Gastroesophageal sphincter (tissue), 4 donors: ENCODE data around the gene POLR2F. TPM values are rescaled to one million over a fixed set of nuclear protein-coding genes. Genes with fewer than 3 reads are reported as not detected.

ENCODE experiments used
- ATAC-seq: fragments of 150-250 bp; one replicate; pipeline ENCODE4 v1.9.1; 2016; ENCODE audit warnings: mild to moderate bottlenecking, moderate library complexity
- H3K27ac ChIP-seq, 4 donors: fragments of 200-600 bp; sonication (generic) in 3 of 4; 1 replicate in 3 of 4; 2 replicates in 1 of 4; pipeline ENCODE4 v1.5.1; 2016 to 2019
- H3K27me3 ChIP-seq: fragments of 200-600 bp; sonication (generic); one replicate; pipeline ENCODE4 v1.5.1; 2019
- H3K36me3 ChIP-seq, 2 donors: fragments of 200-600 bp; sonication (generic); one replicate each; pipeline ENCODE4 v1.5.1; 2019; ENCODE audit warnings: control low read depth in 1 of 2
- H3K4me1 ChIP-seq, 3 donors: fragments of 200-600 bp; sonication (generic); 1 replicate in 2 of 3; 2 replicates in 1 of 3; pipeline ENCODE4 v1.5.1; 2016 to 2019; ENCODE audit warnings: control low read depth in 2 of 3
- H3K4me3 ChIP-seq, 2 donors: fragments of 200-600 bp; sonication (generic); one replicate each; pipeline ENCODE4 v1.5.1; 2019; ENCODE audit warnings: mild to moderate bottlenecking in 1 of 2, moderate library complexity in 1 of 2
- H3K9me3 ChIP-seq, 3 donors: fragments of 200-600 bp; sonication (generic); one replicate each; pipeline ENCODE4 v1.5.1; 2017 to 2019; ENCODE audit warnings: control low read depth in 2 of 3
- CTCF ChIP-seq, 4 experiments: fragments of 200-600 bp in 2 of 4; fragments of 450-650 bp in 2 of 4; sonication (generic) in 1 of 4; IDR thresholded peaks; one replicate each; pipeline ENCODE4 v1.5.1; 2017 to 2019; ENCODE audit warnings: antibody characterized with exemption in 4 of 4, mild to moderate bottlenecking in 2 of 4, moderate library complexity in 2 of 4
- EP300 ChIP-seq: sonication (generic); formaldehyde crosslinking; IDR thresholded peaks from one replicate; pipeline ENCODE4 v1.6.1; 2017; ENCODE audit warnings: antibody characterized with exemption, mild to moderate bottlenecking
- POLR2A ChIP-seq, 2 donors: fragments of 450-650 bp; IDR thresholded peaks; one replicate each; pipeline ENCODE4 v1.6.1; 2017; ENCODE audit warnings: antibody characterized with exemption in 2 of 2, mild to moderate bottlenecking in 2 of 2, moderate library complexity in 1 of 2
- POLR2AphosphoS5 ChIP-seq: sonication (generic); formaldehyde crosslinking; IDR thresholded peaks from one replicate; pipeline ENCODE4 v1.6.1; 2017; ENCODE audit warnings: antibody characterized with exemption
- WGBS, 2 donors: methylation state at CpG; one replicate each; pipeline ENCODE4 v1.1.5; 2018; ENCODE audit warnings: low coverage in 1 of 2; 5-methylcytosine and 5-hydroxymethylcytosine counted together
- total RNA-seq, 4 donors: library from RNA; depleted of rRNA; stranded (reverse); fragments of >200 nt; gene quantifications; one replicate each; pipeline ENCODE4 v1.1.0, GENCODE V29; 2016

The POLR2F gene
- total RNA-seq, 4 donors from 2014 or later = 41.4 to 79.5 (median 72.0) TPM

GRCh38 chr22:38017272-38017920 lies 63.9 kb downstream of the POLR2F start:
- H3K4me1 ChIP-seq = peaks cover 0 to 26% (median 7%) of the 10 kb centered on the region in 3 donors
- H3K27ac ChIP-seq = peak overlapping the region in 3 of 4 donors; percentile 56 to 79 (median 71)
- no peaks in the 10 kb centered on the region for H3K36me3 ChIP-seq
- ATAC-seq = peak; percentile 80
- H3K27me3 ChIP-seq = no peaks in the 10 kb centered on the region
- H3K4me3 ChIP-seq = no peak overlapping the region
- 0 to 15% methylated on average over 1 to 2 of the region's 7 CpGs for WGBS, 2 donors
- H3K9me3 ChIP-seq = no peaks in the 10 kb centered on the region
- TF ChIP-seq EP300 (no peak), CTCF (IDR thresholded peaks at IDR 0.05) (no peak), POLR2AphosphoS5 (peak; percentile 20)

- Histone ChIP-seq H3K4me1 (peaks cover 0 to 26% (median 7%) of the 10 kb centered on the region in 3 donors), H3K27ac (peak overlapping the region in 3 of 4 donors; percentile 56 to 79 (median 71))
- WGBS, 2 donors = 81 to 89% methylated on average over 7 to 8 of the region's 12 CpGs
These were observed 64.7 kb downstream of the POLR2F start for GRCh38 chr22:38017939-38018885.

More at GRCh38 chr22:38017939-38018885, 64.7 kb downstream of the POLR2F start:
- no peaks in the 10 kb centered on the region for H3K36me3 ChIP-seq
- H3K4me3 ChIP-seq = no peak overlapping the region
- no peak for ATAC-seq
- no peaks in the 10 kb centered on the region for H3K27me3 ChIP-seq
- TF ChIP-seq POLR2AphosphoS5 (no peak), CTCF (IDR thresholded peaks at IDR 0.05) (no peak), EP300 (no peak), POLR2A (IDR thresholded peaks at IDR 0.05) (no peak)
- no peaks in the 10 kb centered on the region for H3K9me3 ChIP-seq

Other genes starting within 250 kb of the POLR2F start
- 10 to 100 TPM in 3 of 4 donors, 1 to 10 TPM in 1; 8.0 to 21.0 (median 15.7) TPM for gene GCAT, start 145.8 kb upstream of the POLR2F start, total RNA-seq
- gene GALR3, start 130.3 kb upstream of the POLR2F start, total RNA-seq = not detected
- 10 to 100 TPM; 21.3 to 66.6 (median 40.9) TPM for gene ANKRD54, start 109.4 kb upstream of the POLR2F start, total RNA-seq
- gene EIF3L, start 104.3 kb upstream of the POLR2F start, total RNA-seq = 100 to 1,000 TPM; 336 to 538 (median 412) TPM
- gene MICALL1, start 47.4 kb upstream of the POLR2F start, total RNA-seq = 100 to 1,000 TPM in 1 of 4 donors, 10 to 100 TPM in 3; 46.9 to 132 (median 48.1) TPM
- under 1 TPM in 2 of 4 donors, not detected in 2; 0.31 to 0.40 TPM for gene C22orf23, start 98 bp upstream of the POLR2F start, total RNA-seq
- 10 to 100 TPM in 1 of 4 donors, 1 to 10 TPM in 3; 6.9 to 16.0 (median 9.2) TPM for gene SOX10, start 30.9 kb downstream of the POLR2F start, total RNA-seq
- gene PICK1, start 103.7 kb downstream of the POLR2F start, total RNA-seq = 10 to 100 TPM; 20.3 to 35.3 (median 25.7) TPM
- not detected for gene SLC16A8, start 130.5 kb downstream of the POLR2F start, total RNA-seq
- under 1 TPM in 1 of 4 donors, not detected in 3; 0.58 TPM for gene BAIAP2L2, start 157.0 kb downstream of the POLR2F start, total RNA-seq
- 10 to 100 TPM in 3 of 4 donors, 1 to 10 TPM in 1; 4.4 to 30.5 (median 22.0) TPM for gene PLA2G6, start 228.1 kb downstream of the POLR2F start, total RNA-seq
- gene MAFF, start 248.3 kb downstream of the POLR2F start, total RNA-seq = 10 to 100 TPM; 21.2 to 93.7 (median 51.2) TPM